Sigmoid colon (tissue), 7 donors: ENCODE data around the gene CRAT. TPM values are rescaled to one million over a fixed set of nuclear protein-coding genes. Genes with fewer than 3 reads are reported as not detected.
"Not testable (repeated sequence)": the region's sequence is repeated elsewhere in the genome, so short reads cannot be mapped to it uniquely, and the experiment has no call there.

Source experiments
- DNase-seq: peaks from one replicate; pipeline ENCODE4 v3.0.0-alpha.2; 2019
- H3K27ac ChIP-seq, 4 donors: fragments of 200-600 bp; sonication (generic); one replicate each; pipeline ENCODE4 v1.5.1; 2016 to 2019; ENCODE audit warnings: mild to moderate bottlenecking in 1 of 4
- H3K27me3 ChIP-seq, 3 donors: fragments of 200-600 bp; sonication (generic); one replicate each; pipeline ENCODE4 v1.5.1; 2019; ENCODE audit warnings: mild to moderate bottlenecking in 1 of 3
- H3K36me3 ChIP-seq, 4 donors: fragments of 200-600 bp; sonication (generic); one replicate each; pipeline ENCODE4 v1.5.1; 2016 to 2019
- H3K4me1 ChIP-seq, 4 donors: fragments of 200-600 bp; sonication (generic); one replicate each; pipeline ENCODE4 v1.5.1; 2017 to 2019
- H3K4me3 ChIP-seq, 4 donors: fragments of 200-600 bp; sonication (generic); one replicate each; pipeline ENCODE4 v1.5.1; 2017 to 2019; ENCODE audit warnings: mild to moderate bottlenecking in 2 of 4, moderate library complexity in 1 of 4
- H3K9me3 ChIP-seq, 4 donors: fragments of 200-600 bp in 3 of 4; sonication (generic) in 3 of 4; one replicate each; pipeline versions ENCODE4 v1.5.1 to v1.6.1; 2013 to 2019
- CTCF ChIP-seq, 4 experiments: fragments of 450-650 bp in 3 of 4; fragments of 200-600 bp in 1 of 4; IDR thresholded peaks; one replicate each; pipeline ENCODE4 v1.5.1; 2016 to 2019; ENCODE audit warnings: antibody characterized with exemption in 4 of 4, mild to moderate bottlenecking in 3 of 4, moderate library complexity in 2 of 4
- EP300 ChIP-seq, 4 donors: sonication (generic); formaldehyde crosslinking; IDR thresholded peaks; one replicate each; pipeline ENCODE4 v1.6.1; 2017; ENCODE audit warnings: antibody characterized with exemption in 4 of 4
- POLR2A ChIP-seq, 2 donors: fragments of 450-650 bp; IDR thresholded peaks; one replicate each; pipeline ENCODE4 v1.6.1; 2016; ENCODE audit warnings: antibody characterized with exemption in 2 of 2, mild to moderate bottlenecking in 2 of 2, moderate library complexity in 2 of 2
- POLR2AphosphoS5 ChIP-seq, 4 donors: sonication (generic); formaldehyde crosslinking; IDR thresholded peaks; one replicate each; pipeline ENCODE4 v1.6.1; 2017; ENCODE audit warnings: antibody characterized with exemption in 4 of 4
- WGBS, 2 donors: extraction: QIAGEN DNeasy Blood & Tissue Kit; methylation state at CpG; one replicate each; pipeline ENCODE4 v1.1.7; 2013; 5-methylcytosine and 5-hydroxymethylcytosine counted together
- intact Hi-C: fragments of 100-400 bp; cut with DNase I; formaldehyde crosslinking; loops from one replicate; pipeline ENCODE4 v1.15.1; 2023
- polyA plus RNA-seq, 3 donors: library from polyadenylated mRNA; stranded (reverse); fragments of 200-250 nt; gene quantifications; one replicate each; pipeline ENCODE4 v1.2.3, GENCODE V29; 2013
- total RNA-seq, 4 donors: library from RNA; depleted of rRNA; stranded (reverse); fragments of >200 nt; gene quantifications; one replicate each; pipeline ENCODE4 v1.1.0, GENCODE V29; 2016
- donor health status: healthy with polysubstance abuse.
- donor health status: Bipolar disorder and iron deficiency.
- donor health status: healthy.

The CRAT gene
- total and polyA plus RNA-seq, 7 donors, result 49.6 to 66.8 (median 52.9) TPM

- H3K9me3 ChIP-seq, result no peaks in the 10 kb centered on the region
- DNase-seq, result no peak
- WGBS, 2 donors, result 91 to 95% methylated on average over 8 of the region's 8 CpGs
- no peak overlapping the region for H3K27ac ChIP-seq
- no peaks in the 10 kb centered on the region for H3K4me1 ChIP-seq
- H3K36me3 ChIP-seq, result peaks cover 0 to 66% (median 24%) of the 10 kb centered on the region in 4 donors
- H3K27me3 ChIP-seq, result no peaks in the 10 kb centered on the region
- TF ChIP-seq POLR2A (IDR thresholded peaks at IDR 0.05) (no peak), CTCF (IDR thresholded peaks at IDR 0.05) (no peak), POLR2AphosphoS5 (IDR thresholded peaks at IDR 0.05) (no peak), EP300 (IDR thresholded peaks at IDR 0.05) (no peak)
- intact Hi-C loops, result no loop called here
- H3K4me3 ChIP-seq, result no peak overlapping the region
Observed at GRCh38 chr9:129125478-129125877, 14.9 kb upstream of the CRAT start.

DNA sequence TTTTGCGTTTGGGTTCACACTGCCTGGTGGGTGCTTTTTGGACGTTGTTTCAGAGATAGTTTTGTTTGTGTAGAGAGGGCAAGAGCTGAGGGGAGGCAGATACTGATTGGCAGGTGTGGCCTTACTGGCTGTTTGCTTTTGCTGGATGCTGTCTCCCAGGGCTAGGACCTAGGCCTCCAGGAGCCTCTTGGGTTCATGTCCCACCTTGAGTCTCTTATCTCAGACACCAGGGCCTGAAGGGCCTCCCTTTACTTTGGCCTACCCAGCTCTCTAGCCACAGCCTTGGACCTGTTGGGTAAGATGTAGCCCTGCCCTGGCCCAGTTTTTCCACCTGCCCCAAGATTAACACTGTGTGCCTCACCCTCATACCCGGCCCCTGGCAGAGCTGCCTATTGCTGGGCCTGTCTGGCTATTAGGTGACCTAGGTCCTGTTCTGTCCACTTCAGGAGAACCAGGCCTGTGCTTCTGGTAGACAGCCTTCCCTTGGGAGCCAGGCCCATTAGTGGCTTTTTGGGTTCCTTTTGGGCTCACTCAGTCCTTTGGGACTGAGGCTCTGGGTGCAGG lies 14.0 kb upstream of the CRAT start:
- Histone ChIP-seq H3K27me3 (no peaks in the 10 kb centered on the region), H3K4me3 (no peak overlapping the region), H3K4me1 (no peaks in the 10 kb centered on the region), H3K36me3 (peaks cover 0 to 59% (median 24%) of the 10 kb centered on the region in 4 donors), H3K27ac (no peak overlapping the region), H3K9me3 (no peaks in the 10 kb centered on the region)
- DNase-seq, result no peak
- intact Hi-C loops, result no loop called here
- no peak for TF ChIP-seq EP300 (IDR thresholded peaks at IDR 0.05)
- no peak for TF ChIP-seq POLR2AphosphoS5 (IDR thresholded peaks at IDR 0.05)
- no peak for TF ChIP-seq CTCF (IDR thresholded peaks at IDR 0.05)
- TF ChIP-seq POLR2A (IDR thresholded peaks at IDR 0.05), result no peak
- WGBS, 2 donors, result 64 to 83% methylated on average over 3 of the region's 3 CpGs

DNA sequence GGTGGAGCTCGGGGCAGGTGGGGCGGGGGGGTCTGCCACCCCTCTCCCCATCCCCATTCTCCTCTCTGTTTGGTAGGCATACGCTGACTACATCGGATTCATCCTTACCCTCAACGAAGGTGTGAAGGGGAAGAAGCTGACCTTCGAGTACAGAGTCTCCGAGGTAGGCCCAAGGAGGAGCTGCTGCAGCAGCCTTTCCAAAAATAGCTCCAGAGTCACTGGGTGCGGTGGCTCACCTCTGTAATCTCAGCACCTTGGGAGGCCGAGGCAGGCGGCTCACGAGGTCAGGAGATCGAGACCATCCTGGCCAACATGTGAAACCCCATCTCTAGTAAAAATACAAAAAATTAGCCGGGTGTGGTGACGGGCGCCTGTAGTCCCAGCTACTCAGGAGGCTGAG lies 12.4 kb upstream of the CRAT start:
- H3K9me3 ChIP-seq, H3K4me3 ChIP-seq, DNase-seq, intact Hi-C loops, H3K27me3 ChIP-seq, H3K27ac ChIP-seq, H3K4me1 ChIP-seq: not testable (repeated sequence)
- WGBS, 2 donors, result 92 to 96% methylated on average over 15 of the region's 15 CpGs
- H3K36me3 ChIP-seq, result peaks cover 0 to 58% (median 24%) of the 10 kb centered on the region in 4 donors

- Histone ChIP-seq H3K4me3 (no peak overlapping the region), H3K27ac (no peak overlapping the region), H3K36me3 (peaks cover 0 to 53% (median 23%) of the 10 kb centered on the region in 4 donors), H3K27me3 (no peaks in the 10 kb centered on the region), H3K4me1 (no peaks in the 10 kb centered on the region), H3K9me3 (no peaks in the 10 kb centered on the region)
- TF ChIP-seq POLR2AphosphoS5 (IDR thresholded peaks at IDR 0.05) (no peak), EP300 (IDR thresholded peaks at IDR 0.05) (no peak)
- DNase-seq, result no peak
- intact Hi-C loops, result no loop called here
- WGBS, 2 donors, result 93 to 98% methylated on average over 1 of the region's 1 CpG
Observed at GRCh38 chr9:129122133-129122532, 11.5 kb upstream of the CRAT start.

DNA sequence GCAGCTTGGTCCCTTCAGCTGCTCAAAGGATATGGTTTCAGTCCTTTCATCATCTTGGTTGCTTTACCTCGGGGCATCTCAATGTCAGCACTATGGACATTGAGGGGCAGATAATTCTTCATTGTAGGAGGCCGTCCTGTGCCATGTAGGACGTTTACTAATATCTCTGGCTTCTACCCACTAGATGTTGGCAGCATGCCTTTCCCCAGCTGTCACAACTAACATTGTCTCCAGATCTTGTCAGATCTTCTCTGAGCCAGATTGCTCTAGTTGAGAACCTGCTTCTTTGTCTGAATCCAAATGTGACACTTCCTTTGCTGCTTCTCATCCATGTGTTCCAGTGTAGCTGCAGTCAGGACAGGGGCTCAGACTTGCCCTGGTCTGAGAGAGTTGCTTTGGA lies 10.9 kb upstream of the CRAT start:
- Histone ChIP-seq H3K27ac (no peak overlapping the region), H3K4me1 (no peaks in the 10 kb centered on the region), H3K36me3 (peaks cover 0 to 53% (median 22%) of the 10 kb centered on the region in 4 donors), H3K4me3 (no peak overlapping the region), H3K9me3 (no peaks in the 10 kb centered on the region), H3K27me3 (no peaks in the 10 kb centered on the region)
- 76 to 83% methylated on average over 3 of the region's 3 CpGs for WGBS, 2 donors
- TF ChIP-seq POLR2AphosphoS5 (IDR thresholded peaks at IDR 0.05), result no peak
- no peak for TF ChIP-seq CTCF (IDR thresholded peaks at IDR 0.05)
- TF ChIP-seq POLR2A (IDR thresholded peaks at IDR 0.05), result no peak
- no peak for TF ChIP-seq EP300 (IDR thresholded peaks at IDR 0.05)
- DNase-seq, result no peak
- intact Hi-C loops, result no loop called here

- H3K27ac ChIP-seq, result no peak overlapping the region
- H3K4me3 ChIP-seq, result no peak overlapping the region
- H3K9me3 ChIP-seq, result no peaks in the 10 kb centered on the region
- peaks cover 0 to 33% (median 16%) of the 10 kb centered on the region in 4 donors for H3K36me3 ChIP-seq
- H3K27me3 ChIP-seq, result no peaks in the 10 kb centered on the region
- no peak for DNase-seq
- peaks cover 0 to 5% (median 0%) of the 10 kb centered on the region in 4 donors for H3K4me1 ChIP-seq
- intact Hi-C loops, result no loop called here
- no peak for TF ChIP-seq POLR2AphosphoS5 (IDR thresholded peaks at IDR 0.05)
- no peak for TF ChIP-seq EP300 (IDR thresholded peaks at IDR 0.05)
- no peak for TF ChIP-seq CTCF (IDR thresholded peaks at IDR 0.05)
- no peak for TF ChIP-seq POLR2A (IDR thresholded peaks at IDR 0.05)
- 78 to 85% methylated on average over 4 of the region's 4 CpGs for WGBS, 2 donors
Observed at GRCh38 chr9:129118799-129119198, 8.2 kb upstream of the CRAT start.
